IMR-90 (cell line): Measurements from ENCODE around the gene GSG1L. TPM values are rescaled to one million over a fixed set of nuclear protein-coding genes. Genes with fewer than 3 reads are reported as not detected.

Experiments
- ATAC-seq: fragments of 200-7000 bp; cut with Tn5 transposase; 2 replicates; pipeline ENCODE4 v1.9.1; 2020; ENCODE audit warnings: low read depth, mild to moderate bottlenecking, moderate library complexity
- BruUV-seq: library from RNA; stranded (reverse); fragments of 400-500 nt; replicated peaks from 2 replicates; lab custom pipeline; 2021; lab: Mats Ljungman, UMichigan
- CTCF ChIA-PET: fragments of 300-600 bp; formaldehyde crosslinking; extraction: SDS; loops from one replicate; lab custom pipeline; 2021; ENCODE audit warnings: antibody characterized with exemption; lab: Yijun Ruan, JAX
- POLR2A ChIA-PET: fragments of 300-600 bp; sonication (Branson Sonifier 250); formaldehyde crosslinking; loops from one replicate; lab custom pipeline; 2022; ENCODE audit warnings: antibody characterized with exemption; ENCODE audit not compliant: unreplicated experiment; lab: Charles Lee
- DNase-seq: peaks from one replicate; pipeline ENCODE4 v3.0.0; 2013
- H2AFZ ChIP-seq: replicated peaks from 2 replicates; pipeline ENCODE3; 2013; ENCODE audit warnings: low read length, mild to moderate bottlenecking; ENCODE audit not compliant: poor library complexity
- H2AK5ac ChIP-seq: 2 replicates; pipeline ENCODE4 v1.6.1; 2013; ENCODE audit warnings: low read depth, low read length, inconsistent platforms
- H2AK9ac ChIP-seq: replicated peaks from 2 replicates; pipeline ENCODE3; 2013; ENCODE audit warnings: mild to moderate bottlenecking, low read depth, low read length, moderate library complexity; ENCODE audit not compliant: poor library complexity
- H2BK120ac ChIP-seq: 2 replicates; pipeline ENCODE4 v1.6.1; 2013; ENCODE audit warnings: low read depth, low read length, inconsistent platforms
- H2BK15ac ChIP-seq: 3 replicates; pipeline ENCODE4 v1.6.1; 2013; ENCODE audit warnings: low read depth, low read length, inconsistent platforms
- H2BK20ac ChIP-seq: 2 replicates; pipeline ENCODE4 v1.6.1; 2013; ENCODE audit warnings: low read depth, mild to moderate bottlenecking, inconsistent platforms, low read length, moderate library complexity
- H2BK5ac ChIP-seq: 2 replicates; pipeline ENCODE4 v1.6.1; 2013; ENCODE audit warnings: mild to moderate bottlenecking, low read depth, low read length, inconsistent platforms; ENCODE audit not compliant: poor library complexity, severe bottlenecking
- H3K14ac ChIP-seq: replicated peaks from 2 replicates; pipeline ENCODE4 v1.6.1; 2013; ENCODE audit warnings: low read depth, low read length, inconsistent platforms
- H3K18ac ChIP-seq: 2 replicates; pipeline ENCODE4 v1.6.1; 2013; ENCODE audit warnings: low read depth, low read length, control low read depth
- H3K23ac ChIP-seq: 2 replicates; pipeline ENCODE4 v1.6.1; 2013; ENCODE audit warnings: low read depth, low read length, inconsistent platforms
- H3K27ac ChIP-seq: 2 replicates; pipeline ENCODE4 v1.5.1; 2013; ENCODE audit warnings: mild to moderate bottlenecking, control low read depth, low read length; ENCODE audit not compliant: insufficient read depth
- H3K27me3 ChIP-seq: 2 replicates; pipeline ENCODE4 v1.6.1; 2013; ENCODE audit warnings: low read length; ENCODE audit not compliant: control insufficient read depth, insufficient read depth
- H3K36me3 ChIP-seq: 2 replicates; pipeline ENCODE4 v1.6.1; 2013; ENCODE audit warnings: low read length, mixed read lengths; ENCODE audit not compliant: control insufficient read depth, insufficient read depth
- H3K4ac ChIP-seq: 2 replicates; pipeline ENCODE4 v1.6.1; 2013; ENCODE audit warnings: low read depth, low read length, inconsistent platforms
- H3K4me1 ChIP-seq: 2 replicates; pipeline ENCODE4 v1.6.1; 2013; ENCODE audit warnings: low read length, mixed read lengths; ENCODE audit not compliant: control insufficient read depth, insufficient read depth
- H3K4me2 ChIP-seq: 2 replicates; pipeline ENCODE4 v1.6.1; 2013; ENCODE audit warnings: low read depth, mild to moderate bottlenecking, control low read depth, low read length, moderate library complexity
- H3K4me3 ChIP-seq: 2 replicates; pipeline ENCODE4 v1.5.1; 2013; ENCODE audit warnings: low read depth, mild to moderate bottlenecking, control low read depth, low read length, moderate library complexity; ENCODE audit not compliant: insufficient read depth
- H3K56ac ChIP-seq: 2 replicates; pipeline ENCODE4 v1.6.1; 2013; ENCODE audit warnings: low read length, inconsistent platforms; ENCODE audit not compliant: insufficient read depth; ENCODE audit errors: extremely low read depth
- H3K79me1 ChIP-seq, 2 experiments: 2 replicates each; pipeline ENCODE4 v1.6.1; 2013; ENCODE audit warnings: low read length in 2 of 2, inconsistent platforms in 1 of 2, low read depth in 1 of 2
- H3K9ac ChIP-seq: 2 replicates; pipeline ENCODE4 v1.6.1; 2013; ENCODE audit warnings: low read depth, low read length, control low read depth
- H3K9me1 ChIP-seq: 2 replicates; pipeline ENCODE4 v1.6.1; 2013; ENCODE audit warnings: low read length, inconsistent platforms; ENCODE audit not compliant: insufficient read depth
- H3K9me3 ChIP-seq: 2 replicates; pipeline ENCODE4 v1.6.1; 2013; ENCODE audit warnings: low read length; ENCODE audit not compliant: control insufficient read depth, insufficient read depth
- H4K20me1 ChIP-seq: 2 replicates; pipeline ENCODE4 v1.6.1; 2013; ENCODE audit warnings: low read length, inconsistent platforms; ENCODE audit not compliant: insufficient read depth
- H4K5ac ChIP-seq: 2 replicates; pipeline ENCODE4 v1.6.1; 2013; ENCODE audit warnings: mild to moderate bottlenecking, low read depth, low read length, control low read depth
- H4K8ac ChIP-seq, 2 experiments: 2 replicates each; pipeline ENCODE4 v1.6.1; 2013; ENCODE audit warnings: low read depth in 2 of 2, low read length in 2 of 2, control low read depth in 1 of 2, inconsistent platforms in 1 of 2
- H4K91ac ChIP-seq: 2 replicates; pipeline ENCODE4 v1.6.1; 2013; ENCODE audit warnings: low read depth, low read length, inconsistent platforms; ENCODE audit not compliant: insufficient read depth
- BHLHE40 ChIP-seq: fragments of 150-350 bp; IDR thresholded peaks from 2 replicates; pipeline ENCODE4 v1.6.1; 2016; ENCODE audit warnings: mild to moderate bottlenecking, low read depth, low read length
- CEBPB ChIP-seq: IDR thresholded peaks from 2 replicates; pipeline ENCODE4 v1.6.1; 2012; ENCODE audit warnings: low read depth, low read length, improper control_type of control experiment
- CHD1 ChIP-seq: IDR thresholded peaks from 2 replicates; pipeline ENCODE4 v1.6.1; 2012; ENCODE audit warnings: low read depth, low read length, improper control_type of control experiment
- FOS ChIP-seq: fragments of 150-350 bp; IDR thresholded peaks from 2 replicates; pipeline ENCODE4 v1.6.1; 2016; ENCODE audit warnings: low read depth, low read length
- MAFK ChIP-seq: IDR thresholded peaks from 2 replicates; pipeline ENCODE4 v1.6.1; 2012; ENCODE audit warnings: low read depth, low read length, improper control_type of control experiment
- MAZ ChIP-seq: IDR thresholded peaks from 2 replicates; pipeline ENCODE4 v1.6.1; 2012; ENCODE audit warnings: low read depth, mild to moderate bottlenecking, low read length, improper control_type of control experiment, moderate library complexity, borderline replicate concordance
- MXI1 ChIP-seq: IDR thresholded peaks from 2 replicates; pipeline ENCODE4 v1.6.1; 2012; ENCODE audit warnings: low read depth, mild to moderate bottlenecking, low read length, moderate library complexity, borderline replicate concordance
- NFE2L2 ChIP-seq: fragments of 150-350 bp; IDR thresholded peaks from 2 replicates; pipeline ENCODE4 v1.6.1; 2016; ENCODE audit warnings: low read depth, mild to moderate bottlenecking, low read length
- POLR2A ChIP-seq: IDR thresholded peaks from 2 replicates; pipeline ENCODE4 v1.6.1; 2012; ENCODE audit warnings: mild to moderate bottlenecking, low read depth, low read length
- RAD21 ChIP-seq: IDR thresholded peaks from 2 replicates; pipeline ENCODE4 v1.6.1; 2012; ENCODE audit warnings: low read length, improper control_type of control experiment
- RCOR1 ChIP-seq: IDR thresholded peaks from 2 replicates; pipeline ENCODE4 v1.6.1; 2012; ENCODE audit warnings: mild to moderate bottlenecking, low read length, improper control_type of control experiment; ENCODE audit not compliant: insufficient replicate concordance
- RFX5 ChIP-seq: IDR thresholded peaks from 2 replicates; pipeline ENCODE4 v1.8.0; 2012; ENCODE audit warnings: low read depth, mild to moderate bottlenecking, low read length, moderate library complexity
- SMC3 ChIP-seq: fragments of 150-350 bp; IDR thresholded peaks from 2 replicates; pipeline ENCODE4 v1.6.1; 2016; ENCODE audit warnings: low read depth, mild to moderate bottlenecking, antibody characterized with exemption, low read length, moderate library complexity
- WGBS, 2 experiments: methylation state at CpG; one replicate each; pipeline versions ENCODE4 v1.1.5 to v1.1.7; 2013; ENCODE audit warnings: missing lambda C conversion rate in 2 of 2; ENCODE audit not compliant: insufficient read length in 1 of 2; ENCODE audit errors: extremely low coverage in 2 of 2; 5-methylcytosine and 5-hydroxymethylcytosine counted together
- dilution Hi-C: fragments of 300-500 bp; cut with HindIII; formaldehyde crosslinking; loops from one replicate; pipeline ENCODE4 v1.14.3; 2018; ENCODE audit warnings: low sequenced_read_pairs; ENCODE audit not compliant: unreplicated experiment
- in situ Hi-C: fragments of 300-500 bp; cut with MboI; formaldehyde crosslinking; loops from 3 replicates; pipeline ENCODE4 v1.14.3; 2019; ENCODE audit warnings: low sequenced_read_pairs, inconsistent platforms, mixed read lengths
- intact Hi-C: fragments of 100-400 bp; cut with micrococcal nuclease; formaldehyde crosslinking; loops from 2 replicates; pipeline ENCODE4 v1.10.0; 2022
- polyA plus RNA-seq, 3 experiments: library from polyadenylated mRNA; depleted of rRNA; stranded (reverse); fragments of >200 nt; gene quantifications; 2 replicates each; pipeline ENCODE4 v1.2.3, GENCODE V29; 2012; ENCODE audit warnings: low replicate concordance in 1 of 3
- total RNA-seq: library from RNA; depleted of rRNA; stranded (reverse); fragments of >200 nt; gene quantifications from 2 replicates; pipeline ENCODE4 v1.2.3, GENCODE V29; 2012
- TF ChIP-seq, protein P1 (sequence below): fragments of 150-350 bp; IDR thresholded peaks from 2 replicates; pipeline ENCODE4 v1.6.1; 2017; ENCODE audit warnings: mild to moderate bottlenecking, antibody characterized with exemption, low read length, low read depth
- TF ChIP-seq, protein P2 (sequence below): fragments of 150-350 bp; IDR thresholded peaks from 2 replicates; pipeline ENCODE4 v1.6.1; 2016; ENCODE audit warnings: low read depth, mild to moderate bottlenecking, low read length, moderate library complexity, borderline replicate concordance
- TF ChIP-seq, protein P3 (sequence below): conservative IDR thresholded peaks from 2 replicates; pipeline ENCODE4 v1.5.1; 2012; ENCODE audit warnings: mild to moderate bottlenecking, low read depth, low read length, improper control_type of control experiment

GSG1L gene
- total and polyA plus RNA-seq, 2 of the 4 experiments (the other 2 are of a cell fraction): not detected

DNA sequence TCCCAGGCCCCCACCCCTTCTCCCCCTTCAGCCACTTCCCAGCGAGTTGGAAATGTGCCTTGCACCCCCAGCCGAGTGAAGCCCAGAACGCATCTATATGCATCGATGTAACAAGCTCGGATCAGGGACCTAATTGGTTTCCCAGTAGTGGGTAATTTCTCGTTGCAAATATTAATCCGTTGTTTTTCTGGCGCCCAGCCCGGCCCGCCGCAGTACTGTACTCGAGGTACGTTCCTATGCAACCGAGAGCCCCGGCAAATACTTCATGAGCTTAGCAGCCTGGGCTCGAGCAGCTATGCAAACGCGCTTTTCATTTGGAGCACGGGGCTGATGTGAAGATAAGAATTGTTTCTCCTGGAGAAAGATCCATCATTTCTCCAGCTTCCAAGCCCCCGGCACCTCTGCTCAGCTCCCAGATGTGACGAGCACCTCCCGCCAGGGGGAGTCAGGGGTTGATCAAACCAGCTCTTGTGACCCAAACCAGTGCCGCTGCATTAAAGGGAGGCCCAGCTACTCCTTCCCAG lies 283.8 kb downstream of the GSG1L start:
- Histone ChIP-seq H3K4me1 (no peaks in the 10 kb centered on the region), H3K79me1 (no peaks in the 10 kb centered on the region), H3K9ac (no peak overlapping the region), H3K4me3 (no peak overlapping the region), H3K9me1 (no peaks in the 10 kb centered on the region), H3K9me3 (no peaks in the 10 kb centered on the region), H4K5ac (no peak overlapping the region), H4K8ac (no peak overlapping the region), H3K36me3 (no peaks in the 10 kb centered on the region; the same call in 1 of the 2 replicates), H3K18ac (no peak overlapping the region), H3K27ac (no peak overlapping the region), H2AFZ (peak overlapping the region; percentile 13), H3K27me3 (no peaks in the 10 kb centered on the region), H3K56ac (no peak overlapping the region), H3K4me2 (no peak overlapping the region), H4K20me1 (no peaks in the 10 kb centered on the region; the same call in 1 of the 2 replicates), H2BK120ac (no peak overlapping the region), H2BK15ac (no peak overlapping the region), H2AK9ac (no peak overlapping the region), H2BK5ac (no peak overlapping the region), H3K14ac (no peak overlapping the region), H3K4ac (no peak overlapping the region), H3K23ac (no peak overlapping the region), H2BK20ac (no peak overlapping the region), H2AK5ac (no peak overlapping the region), H4K91ac (no peak overlapping the region)
- in situ Hi-C loops: loop anchor here (10.0 kb wide), 1 partner anchor 285 kb away; the partner anchor contains the start of gene GSG1L
- WGBS, 2 experiments: 20% methylated on average over 1 of the region's 23 CpGs; no CpG with 5 or more reads in 1 of the 2 experiments
- DNase-seq: peak; percentile 46
- POLR2A ChIA-PET: no interaction called here
- TSS peak; percentile 89 for BruUV-seq
- TF ChIP-seq RAD21: peak; percentile 53
- no peak for TF ChIP-seq NFE2L2
- TF ChIP-seq CHD1: no peak
- peak; percentile 57 for TF ChIP-seq SMC3
- no peak for TF ChIP-seq MXI1
- TF ChIP-seq BHLHE40: no peak
- TF ChIP-seq, protein P1, sequence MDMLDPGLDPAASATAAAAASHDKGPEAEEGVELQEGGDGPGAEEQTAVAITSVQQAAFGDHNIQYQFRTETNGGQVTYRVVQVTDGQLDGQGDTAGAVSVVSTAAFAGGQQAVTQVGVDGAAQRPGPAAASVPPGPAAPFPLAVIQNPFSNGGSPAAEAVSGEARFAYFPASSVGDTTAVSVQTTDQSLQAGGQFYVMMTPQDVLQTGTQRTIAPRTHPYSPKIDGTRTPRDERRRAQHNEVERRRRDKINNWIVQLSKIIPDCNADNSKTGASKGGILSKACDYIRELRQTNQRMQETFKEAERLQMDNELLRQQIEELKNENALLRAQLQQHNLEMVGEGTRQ: no peak
- TF ChIP-seq MAZ: no peak
- TF ChIP-seq RCOR1: no peak
- TF ChIP-seq, protein P2, sequence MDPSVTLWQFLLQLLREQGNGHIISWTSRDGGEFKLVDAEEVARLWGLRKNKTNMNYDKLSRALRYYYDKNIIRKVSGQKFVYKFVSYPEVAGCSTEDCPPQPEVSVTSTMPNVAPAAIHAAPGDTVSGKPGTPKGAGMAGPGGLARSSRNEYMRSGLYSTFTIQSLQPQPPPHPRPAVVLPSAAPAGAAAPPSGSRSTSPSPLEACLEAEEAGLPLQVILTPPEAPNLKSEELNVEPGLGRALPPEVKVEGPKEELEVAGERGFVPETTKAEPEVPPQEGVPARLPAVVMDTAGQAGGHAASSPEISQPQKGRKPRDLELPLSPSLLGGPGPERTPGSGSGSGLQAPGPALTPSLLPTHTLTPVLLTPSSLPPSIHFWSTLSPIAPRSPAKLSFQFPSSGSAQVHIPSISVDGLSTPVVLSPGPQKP: no peak
- TF ChIP-seq FOS: no peak
- no peak for TF ChIP-seq POLR2A
- TF ChIP-seq, protein P3, sequence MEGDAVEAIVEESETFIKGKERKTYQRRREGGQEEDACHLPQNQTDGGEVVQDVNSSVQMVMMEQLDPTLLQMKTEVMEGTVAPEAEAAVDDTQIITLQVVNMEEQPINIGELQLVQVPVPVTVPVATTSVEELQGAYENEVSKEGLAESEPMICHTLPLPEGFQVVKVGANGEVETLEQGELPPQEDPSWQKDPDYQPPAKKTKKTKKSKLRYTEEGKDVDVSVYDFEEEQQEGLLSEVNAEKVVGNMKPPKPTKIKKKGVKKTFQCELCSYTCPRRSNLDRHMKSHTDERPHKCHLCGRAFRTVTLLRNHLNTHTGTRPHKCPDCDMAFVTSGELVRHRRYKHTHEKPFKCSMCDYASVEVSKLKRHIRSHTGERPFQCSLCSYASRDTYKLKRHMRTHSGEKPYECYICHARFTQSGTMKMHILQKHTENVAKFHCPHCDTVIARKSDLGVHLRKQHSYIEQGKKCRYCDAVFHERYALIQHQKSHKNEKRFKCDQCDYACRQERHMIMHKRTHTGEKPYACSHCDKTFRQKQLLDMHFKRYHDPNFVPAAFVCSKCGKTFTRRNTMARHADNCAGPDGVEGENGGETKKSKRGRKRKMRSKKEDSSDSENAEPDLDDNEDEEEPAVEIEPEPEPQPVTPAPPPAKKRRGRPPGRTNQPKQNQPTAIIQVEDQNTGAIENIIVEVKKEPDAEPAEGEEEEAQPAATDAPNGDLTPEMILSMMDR: peak; percentile 53
- no peak for TF ChIP-seq MAFK
- TF ChIP-seq CEBPB: no peak
- no peak for TF ChIP-seq RFX5
- intact Hi-C loops: loop anchor here (1.0 to 10.0 kb wide), 3 partner anchors 145 to 435 kb away; partner anchors contain the start of gene XPO6
- dilution Hi-C loops: no loop called here
- ATAC-seq: peak; percentile 88
- CTCF ChIA-PET: interaction anchor here (0.5 to 1.5 kb wide), 8 partner anchors 10 to 291 kb away, joined by 3 to 8 read pairs (median 4); no protein-coding TSS in a partner anchor
